ENCODE data around the gene ODAD3.

The ODAD3 gene

DNA sequence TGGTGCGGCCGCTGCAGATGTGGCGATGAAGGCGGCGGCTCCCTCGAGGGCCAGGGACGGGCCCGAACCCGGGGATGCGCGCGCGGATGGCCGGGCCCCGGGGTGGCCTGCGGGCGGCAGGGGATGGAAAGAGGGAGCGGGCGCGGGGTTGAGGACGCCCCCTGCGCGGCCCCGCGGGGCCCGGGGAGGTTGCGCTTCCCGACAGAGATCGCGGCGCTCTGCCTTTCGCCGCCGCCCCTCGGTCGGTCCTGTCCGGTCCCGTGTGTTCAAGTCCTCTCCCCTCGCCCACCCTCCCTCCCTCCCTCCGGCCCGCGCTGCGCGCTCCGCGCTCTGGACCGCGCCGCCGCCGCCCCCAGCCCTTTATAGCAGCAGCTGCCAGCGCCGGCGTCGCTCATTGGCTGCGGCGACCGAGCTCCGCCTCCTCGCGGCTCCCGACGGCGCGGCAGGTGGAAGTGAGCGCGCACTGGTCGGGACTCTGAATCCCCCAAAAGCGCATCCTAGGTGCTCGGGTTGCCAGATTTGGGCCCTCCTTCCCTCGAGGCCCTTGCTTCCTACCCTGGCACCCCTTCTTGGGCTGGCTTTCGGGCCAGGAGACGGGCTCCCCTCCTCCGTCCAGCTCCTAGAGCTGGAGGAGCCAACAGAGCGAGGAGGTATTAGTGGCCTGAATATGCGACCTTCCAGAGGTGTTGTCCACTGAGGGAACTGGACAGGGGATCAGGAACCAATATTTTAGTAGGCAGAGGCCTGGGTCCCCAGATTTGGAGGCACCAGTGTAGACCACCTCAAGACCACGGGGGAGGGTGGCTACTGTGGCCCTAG, 46.0 kb upstream of the ODAD3 start, which contains the start of gene ELAVL3:
TSS of gene ELAVL3 (minus strand) at position 332 of the 819 bp plus-strand sequence. CDS start 438 bp downstream, outside the sequence.
- no peak for TF ChIP-seq FOXP2 (optimal IDR thresholded peaks at IDR 0.05; ENCODE audit: borderline replicate concordance, extremely low read depth, extremely low read length, insufficient read depth)
- TF ChIP-seq SIN3A (IDR thresholded peaks at IDR 0.05; ENCODE audit: borderline replicate concordance, insufficient read depth, low read length), result no peak
- TF ChIP-seq, protein P1, sequence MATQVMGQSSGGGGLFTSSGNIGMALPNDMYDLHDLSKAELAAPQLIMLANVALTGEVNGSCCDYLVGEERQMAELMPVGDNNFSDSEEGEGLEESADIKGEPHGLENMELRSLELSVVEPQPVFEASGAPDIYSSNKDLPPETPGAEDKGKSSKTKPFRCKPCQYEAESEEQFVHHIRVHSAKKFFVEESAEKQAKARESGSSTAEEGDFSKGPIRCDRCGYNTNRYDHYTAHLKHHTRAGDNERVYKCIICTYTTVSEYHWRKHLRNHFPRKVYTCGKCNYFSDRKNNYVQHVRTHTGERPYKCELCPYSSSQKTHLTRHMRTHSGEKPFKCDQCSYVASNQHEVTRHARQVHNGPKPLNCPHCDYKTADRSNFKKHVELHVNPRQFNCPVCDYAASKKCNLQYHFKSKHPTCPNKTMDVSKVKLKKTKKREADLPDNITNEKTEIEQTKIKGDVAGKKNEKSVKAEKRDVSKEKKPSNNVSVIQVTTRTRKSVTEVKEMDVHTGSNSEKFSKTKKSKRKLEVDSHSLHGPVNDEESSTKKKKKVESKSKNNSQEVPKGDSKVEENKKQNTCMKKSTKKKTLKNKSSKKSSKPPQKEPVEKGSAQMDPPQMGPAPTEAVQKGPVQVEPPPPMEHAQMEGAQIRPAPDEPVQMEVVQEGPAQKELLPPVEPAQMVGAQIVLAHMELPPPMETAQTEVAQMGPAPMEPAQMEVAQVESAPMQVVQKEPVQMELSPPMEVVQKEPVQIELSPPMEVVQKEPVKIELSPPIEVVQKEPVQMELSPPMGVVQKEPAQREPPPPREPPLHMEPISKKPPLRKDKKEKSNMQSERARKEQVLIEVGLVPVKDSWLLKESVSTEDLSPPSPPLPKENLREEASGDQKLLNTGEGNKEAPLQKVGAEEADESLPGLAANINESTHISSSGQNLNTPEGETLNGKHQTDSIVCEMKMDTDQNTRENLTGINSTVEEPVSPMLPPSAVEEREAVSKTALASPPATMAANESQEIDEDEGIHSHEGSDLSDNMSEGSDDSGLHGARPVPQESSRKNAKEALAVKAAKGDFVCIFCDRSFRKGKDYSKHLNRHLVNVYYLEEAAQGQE (IDR thresholded peaks at IDR 0.05; ENCODE audit: insufficient read depth in 1 of 2, low read depth in 2 of 2, low read length in 2 of 2), result no peak
- no peak for TF ChIP-seq POLR2AphosphoS5 (IDR thresholded peaks at IDR 0.05; ENCODE audit: low read depth, low read length)
- TF ChIP-seq TAF1 (IDR thresholded peaks at IDR 0.05; ENCODE audit: borderline replicate concordance, insufficient read depth, low read length), result no peak

DNA sequence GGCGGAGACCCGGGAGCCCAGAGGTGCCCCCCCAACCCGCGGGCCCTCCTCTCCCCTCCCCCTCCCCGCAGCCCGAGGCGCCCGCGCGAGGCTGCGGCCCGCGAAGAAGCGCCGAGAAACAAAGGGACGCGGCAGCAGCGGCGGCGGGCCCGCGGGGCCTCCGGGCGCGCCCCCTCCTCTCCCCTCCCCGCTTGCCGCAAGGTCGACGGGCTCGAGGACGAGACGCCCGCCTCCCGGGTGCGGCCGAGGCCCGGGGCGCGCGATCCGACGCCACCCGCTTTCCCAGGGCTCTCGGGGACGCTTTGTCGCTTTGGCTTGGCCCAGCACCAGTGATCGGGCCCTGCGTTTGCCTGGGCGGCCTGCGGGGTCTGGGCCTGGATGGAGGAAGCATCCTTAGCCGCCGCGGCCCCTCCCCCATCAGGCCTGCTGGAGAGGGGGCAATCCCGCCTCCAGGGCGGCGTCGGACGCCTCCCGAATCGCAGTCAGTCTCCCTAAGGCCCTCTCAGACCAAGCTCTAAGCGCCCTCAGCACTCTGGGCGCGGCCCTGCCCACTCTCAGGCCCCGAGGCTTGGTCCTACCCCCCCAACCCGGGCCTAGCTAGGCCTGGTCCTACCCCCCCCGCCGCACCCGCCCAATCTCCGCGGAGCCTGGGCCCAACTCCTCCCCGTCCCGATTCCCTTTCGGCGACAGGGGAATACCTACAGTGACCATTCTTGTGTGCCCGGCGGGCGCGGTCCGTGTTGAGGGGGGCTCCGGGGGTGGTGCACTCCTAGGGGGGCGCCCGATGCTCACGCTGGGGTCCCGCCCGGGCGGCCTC, 45.2 kb upstream of the ODAD3 start:
- no peak for TF ChIP-seq POLR2AphosphoS5 (IDR thresholded peaks at IDR 0.05; ENCODE audit: low read depth, low read length)
- TF ChIP-seq, protein P1 (IDR thresholded peaks at IDR 0.05; ENCODE audit: insufficient read depth in 1 of 2, low read depth in 2 of 2, low read length in 2 of 2), result no peak
- no peak for TF ChIP-seq FOXP2 (optimal IDR thresholded peaks at IDR 0.05; ENCODE audit: borderline replicate concordance, extremely low read depth, extremely low read length, insufficient read depth)
- TF ChIP-seq TAF1 (IDR thresholded peaks at IDR 0.05; ENCODE audit: borderline replicate concordance, insufficient read depth, low read length), result no peak
- no peak for TF ChIP-seq SIN3A (IDR thresholded peaks at IDR 0.05; ENCODE audit: borderline replicate concordance, insufficient read depth, low read length)

DNA sequence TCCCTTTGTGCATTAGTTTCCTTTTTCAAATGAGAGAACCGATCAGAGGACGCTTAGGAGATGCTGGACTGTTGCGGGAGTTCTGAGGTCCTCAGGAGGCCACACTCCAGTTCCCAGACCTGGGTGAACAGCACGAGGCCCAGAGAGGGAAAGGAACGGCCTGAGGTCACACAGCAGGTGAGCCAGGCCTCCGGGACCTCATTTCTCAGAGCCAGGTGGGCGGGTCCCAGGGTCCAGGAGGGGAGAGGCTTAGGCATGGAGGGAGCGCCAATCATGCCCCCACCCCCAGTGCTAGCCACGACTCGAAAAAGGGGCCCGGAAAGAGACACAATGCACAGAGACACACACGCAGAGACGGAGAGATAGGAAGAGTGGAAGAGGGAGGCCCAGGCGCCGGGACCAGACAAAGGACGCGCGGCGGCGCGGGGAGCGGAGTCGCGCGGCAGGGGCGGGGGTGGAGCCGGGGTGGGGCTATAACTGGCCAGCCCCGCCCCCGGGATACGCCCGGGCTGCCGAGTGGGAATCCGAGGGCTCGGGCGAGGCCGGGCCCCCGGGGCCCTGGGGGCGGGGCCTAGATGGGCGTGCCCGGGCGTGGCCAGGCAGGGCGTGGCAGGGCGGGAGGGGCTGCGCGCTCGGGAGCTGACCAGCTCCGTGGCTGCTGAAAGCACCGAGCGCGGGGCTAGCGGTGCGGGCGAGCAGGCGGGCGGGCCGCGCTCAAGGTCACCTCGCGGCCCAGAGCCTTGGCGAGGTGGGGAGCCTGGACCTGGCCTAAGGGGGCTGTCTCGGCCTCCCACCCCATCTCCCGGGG, 44.4 kb upstream of the ODAD3 start:
- TF ChIP-seq FOXP2 (optimal IDR thresholded peaks at IDR 0.05; ENCODE audit: borderline replicate concordance, extremely low read depth, extremely low read length, insufficient read depth), result no peak
- TF ChIP-seq, protein P1 (IDR thresholded peaks at IDR 0.05; ENCODE audit: insufficient read depth in 1 of 2, low read depth in 2 of 2, low read length in 2 of 2), result peak; percentile 81 to 91

DNA sequence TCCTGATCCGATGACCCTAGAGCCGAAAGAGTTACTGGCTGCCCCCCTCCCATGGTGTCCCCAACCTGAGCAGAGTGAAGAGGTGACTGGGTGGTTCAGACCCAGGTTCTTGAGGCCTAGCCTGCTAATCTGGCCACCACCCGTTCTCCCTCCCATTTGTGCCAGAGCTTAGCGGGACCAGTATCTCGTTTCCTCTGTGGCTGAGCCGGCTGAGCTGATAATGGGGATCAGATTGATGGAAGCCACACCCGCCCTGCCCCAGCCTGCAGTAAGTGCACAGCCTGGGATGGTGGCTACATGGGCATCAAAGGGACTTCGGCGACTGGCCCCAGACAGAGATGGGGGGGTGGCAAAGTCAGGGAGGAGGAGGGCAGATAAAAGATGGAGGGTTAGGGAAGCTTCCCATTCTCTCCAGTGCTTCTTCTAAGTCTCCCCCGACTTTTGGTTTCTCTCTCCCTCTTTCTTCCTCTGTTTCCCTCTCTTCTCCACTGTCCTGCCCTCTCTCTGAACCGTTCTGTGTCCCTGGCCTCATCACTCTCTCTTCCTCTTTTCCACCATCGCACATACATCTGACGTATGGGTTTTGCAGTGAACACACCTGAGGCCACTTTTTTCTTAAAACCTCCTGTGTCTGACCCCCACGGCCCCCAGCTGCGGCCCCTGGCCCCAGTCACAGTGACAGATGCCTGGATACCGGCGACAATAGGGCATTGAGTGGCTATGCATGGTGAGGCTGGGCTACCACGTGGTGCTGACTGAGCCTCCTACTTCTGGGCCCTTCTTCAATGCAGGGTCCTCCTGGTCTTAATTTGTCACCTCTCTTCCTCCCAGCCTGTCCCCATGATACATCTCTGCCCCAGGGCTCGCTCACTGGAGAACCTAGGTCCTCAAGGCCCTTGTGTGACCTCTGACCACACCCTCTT, 43.5 kb upstream of the ODAD3 start:
- TF ChIP-seq FOXP2 (optimal IDR thresholded peaks at IDR 0.05; ENCODE audit: borderline replicate concordance, extremely low read depth, extremely low read length, insufficient read depth), result no peak
- TF ChIP-seq POLR2AphosphoS5 (IDR thresholded peaks at IDR 0.05; ENCODE audit: low read depth, low read length), result no peak
- no peak for TF ChIP-seq TAF1 (IDR thresholded peaks at IDR 0.05; ENCODE audit: borderline replicate concordance, insufficient read depth, low read length)
- no peak for TF ChIP-seq SIN3A (IDR thresholded peaks at IDR 0.05; ENCODE audit: borderline replicate concordance, insufficient read depth, low read length)
- TF ChIP-seq, protein P1 (IDR thresholded peaks at IDR 0.05; ENCODE audit: insufficient read depth in 1 of 2, low read depth in 2 of 2, low read length in 2 of 2), result no peak
